HCT116 (cell line): ENCODE data around the gene SNRPB. TPM values are rescaled to one million over a fixed set of nuclear protein-coding genes. Genes with fewer than 3 reads are reported as not detected.

ENCODE experiments used
- ATAC-seq: fragments of 200-7000 bp; cut with Tn5 transposase; 2 replicates; pipeline ENCODE4 v1.9.1; 2020; ENCODE audit warnings: mild to moderate bottlenecking, moderate library complexity
- BruUV-seq: library from RNA; stranded (reverse); fragments of 400-500 nt; replicated peaks from 2 replicates; lab custom pipeline; 2021; lab: Mats Ljungman, UMichigan
- CTCF ChIA-PET: fragments of 300-600 bp; sonication (Branson Sonifier 250); formaldehyde crosslinking; loops from one replicate; lab custom pipeline; 2021; ENCODE audit warnings: antibody characterized with exemption; lab: Charles Lee
- POLR2A ChIA-PET: fragments of 300-600, 350-600 bp; sonication (Branson Sonifier 250); formaldehyde crosslinking; loops from one replicate; lab custom pipeline; 2021; ENCODE audit warnings: antibody characterized with exemption; lab: Charles Lee
- RAD21 ChIA-PET, 2 experiments: fragments of 300-600 bp; sonication (Branson Sonifier 250); formaldehyde crosslinking; loops; one replicate each; lab custom pipeline; 2023; ENCODE audit warnings: low total read pairs in 2 of 2; ENCODE audit not compliant: uncharacterized antibody in 2 of 2, unreplicated experiment in 2 of 2, low non-redundant PET in 1 of 2; lab: Charles Lee
- DNase-seq: peaks from one replicate; pipeline ENCODE4 v3.0.0-alpha.2; 2010; ENCODE audit warnings: low read depth, low spot score
- H2AFZ ChIP-seq: fragments of 200-600 bp; shearing (Covaris generic), sonication (generic); 2 replicates; pipeline ENCODE4 v1.6.1; 2017; ENCODE audit warnings: low read depth, mixed run types, mixed read lengths, antibody characterized with exemption, low read length; ENCODE audit not compliant: poor library complexity, severe bottlenecking
- H3K27ac ChIP-seq: 2 replicates; pipeline ENCODE4 v1.5.1; 2012; ENCODE audit warnings: low read depth, low read length
- H3K27me3 ChIP-seq: fragments of 200-600 bp; sonication (generic); 2 replicates; pipeline ENCODE4 v1.6.1; 2016; ENCODE audit warnings: mixed run types, low read length, mixed read lengths; ENCODE audit not compliant: insufficient read depth
- H3K36me3 ChIP-seq, 2 experiments: fragments of 200-500 bp in 1 of 2; fragments of 200-600 bp in 1 of 2; sonication (Bioruptor generic) in 1 of 2; sonication (generic) in 1 of 2; 2 replicates each; pipeline versions ENCODE4 v1.5.1 to v1.6.1; 2014 to 2016; ENCODE audit warnings: low read length in 2 of 2, inconsistent platforms in 1 of 2, mixed read lengths in 1 of 2, mixed run types in 1 of 2; ENCODE audit not compliant: insufficient read depth in 2 of 2, control insufficient read depth in 1 of 2
- H3K4me1 ChIP-seq, 2 experiments: fragments of 200-600 bp in 1 of 2; sonication (generic) in 1 of 2; 2 replicates each; pipeline versions ENCODE4 v1.5.1 to v1.6.1; 2012 to 2017; ENCODE audit warnings: low read length in 2 of 2, inconsistent platforms in 1 of 2, mild to moderate bottlenecking in 1 of 2, mixed read lengths in 1 of 2, mixed run types in 1 of 2, moderate library complexity in 1 of 2; ENCODE audit not compliant: insufficient read depth in 2 of 2, control insufficient read depth in 1 of 2
- H3K4me2 ChIP-seq: fragments of 200-600 bp; sonication (generic); 2 replicates; pipeline ENCODE4 v1.6.1; 2017; ENCODE audit warnings: mixed run types, low read length, mixed read lengths
- H3K4me3 ChIP-seq, 2 experiments: fragments of 200-600 bp in 1 of 2; sonication (generic) in 1 of 2; replicated peaks in 1 of 2; 2 replicates each; pipeline ENCODE4 v1.5.1; 2011 to 2016; ENCODE audit warnings: low read length in 2 of 2, control low read depth in 1 of 2, low read depth in 1 of 2, mild to moderate bottlenecking in 1 of 2, mixed read lengths in 1 of 2, mixed run types in 1 of 2
- H3K79me2 ChIP-seq: fragments of 200-600 bp; sonication (generic); 2 replicates; pipeline ENCODE4 v1.6.1; 2017; ENCODE audit warnings: mild to moderate bottlenecking, mixed run types, low read length, moderate library complexity, mixed read lengths; ENCODE audit not compliant: insufficient read depth
- H3K9ac ChIP-seq: fragments of 200-600 bp; sonication (generic); 2 replicates; pipeline ENCODE4 v1.6.1; 2016; ENCODE audit warnings: low read length, mixed read lengths
- H3K9me2 ChIP-seq: fragments of 200-600 bp; sonication (generic), shearing (Covaris generic); 2 replicates; pipeline ENCODE4 v1.6.1; 2017; ENCODE audit warnings: mixed run types, mild to moderate bottlenecking, moderate library complexity; ENCODE audit not compliant: insufficient read depth
- H3K9me3 ChIP-seq, 2 experiments: fragments of 200-500 bp in 1 of 2; fragments of 200-600 bp in 1 of 2; sonication (Bioruptor generic) in 1 of 2; sonication (generic) in 1 of 2; 2 replicates each; pipeline ENCODE4 v1.6.1; 2014 to 2017; ENCODE audit warnings: low read length in 2 of 2, mixed read lengths in 2 of 2, inconsistent platforms in 1 of 2, low read depth in 1 of 2, mild to moderate bottlenecking in 1 of 2, mixed run types in 1 of 2, moderate library complexity in 1 of 2; ENCODE audit not compliant: control insufficient read depth in 1 of 2, insufficient read depth in 1 of 2
- H4K20me1 ChIP-seq: fragments of 200-600 bp; sonication (generic), shearing (Covaris generic); 2 replicates; pipeline ENCODE4 v1.6.1; 2017; ENCODE audit warnings: mixed run types, mild to moderate bottlenecking, moderate library complexity; ENCODE audit not compliant: insufficient read depth
- ATF3 ChIP-seq: IDR thresholded peaks from 2 replicates; pipeline ENCODE4 v1.6.1; 2012
- FOSL1 ChIP-seq: IDR thresholded peaks from 2 replicates; pipeline ENCODE4 v1.6.1; 2012; ENCODE audit warnings: low read depth
- POLR2A ChIP-seq: IDR thresholded peaks from 2 replicates; pipeline ENCODE4 v1.7.0; 2011; ENCODE audit warnings: borderline replicate concordance; ENCODE audit not compliant: insufficient read depth, insufficient read length; ENCODE audit errors: extremely low read depth
- REST ChIP-seq: IDR thresholded peaks from 2 replicates; pipeline ENCODE4 v1.6.1; 2012; ENCODE audit warnings: low read depth
- SRF ChIP-seq: IDR thresholded peaks from 2 replicates; pipeline ENCODE4 v1.6.1; 2012; ENCODE audit warnings: low read depth
- intact Hi-C: fragments of 100-400 bp; cut with micrococcal nuclease; formaldehyde crosslinking; loops from 2 replicates; pipeline ENCODE4 v1.10.0; 2022
- total RNA-seq: library from RNA; stranded (reverse); gene quantifications from one replicate; pipeline ENCODE4 v1.2.1, GENCODE V29; 2021; ENCODE audit not compliant: unreplicated experiment

The SNRPB gene
- total RNA-seq, 1 experiment from 2014 or later: 469 TPM

- no peak for TF ChIP-seq REST
- no peak for TF ChIP-seq SRF
- no peak for TF ChIP-seq ATF3
- TF ChIP-seq POLR2A: no peak
- TF ChIP-seq FOSL1: no peak
- ChIA-PET POLR2A (interaction anchor here (1.0 to 1.6 kb wide), 7 partner anchors 11 to 182 kb away, joined by 3 to 11 read pairs (median 3); partner anchors contain the start of gene NOP56), RAD21 (interaction anchor here in 1 of 2 experiments (1.0 kb wide), 1 partner anchor 53 kb away, joined by 3 read pairs; no protein-coding TSS in a partner anchor), CTCF (interaction anchor here (1.3 to 2.0 kb wide), 3 partner anchors 13 to 55 kb away, joined by 4 to 6 read pairs (median 6); no protein-coding TSS in a partner anchor)
- H3K79me2 ChIP-seq: peaks cover 56% of the 10 kb centered on the region
- H3K27me3 ChIP-seq: no peaks in the 10 kb centered on the region
- ATAC-seq: peak; percentile 36
- H3K9me3 ChIP-seq: no peaks in the 10 kb centered on the region
- H4K20me1 ChIP-seq: peaks cover 37% of the 10 kb centered on the region; the same call in 1 of the 2 replicates
- H3K4me1 ChIP-seq: peaks cover 7 to 19% of the 10 kb centered on the region in 2 experiments; a peak in 3 of 4 replicates
- intact Hi-C loops: loop anchor here (1.0 kb wide), 1 partner anchor 176 kb away; no protein-coding TSS in a partner anchor
- H3K4me2 ChIP-seq: peak overlapping the region; percentile 86
- peak overlapping the region; percentile 94 for H3K27ac ChIP-seq
- peak overlapping the region; percentile 64 to 98 for H3K4me3 ChIP-seq
- no peak for DNase-seq
- BruUV-seq: no TSS peak
- no peaks in the 10 kb centered on the region for H3K9me2 ChIP-seq
- H3K36me3 ChIP-seq: peaks cover 34 to 46% of the 10 kb centered on the region in 2 experiments
- no peak overlapping the region for H2AFZ ChIP-seq
- peak overlapping the region; percentile 100 for H3K9ac ChIP-seq
Measured at GRCh38 chr20:2469991-2470422, 582 bp downstream of the SNRPB start.
